ENCODE results near the gene KCNT1.

KCNT1 gene

GRCh38 chr9:135736979-135737839 lies 35.2 kb downstream of the KCNT1 start:
- no peak overlapping the region for H3K4me3 ChIP-seq (ENCODE audit: insufficient read depth, low read depth, low read length)
- no peaks in the 10 kb centered on the region for H3K9me3 ChIP-seq (ENCODE audit: control insufficient read depth, low read length)
- no peak overlapping the region for H3K27ac ChIP-seq (ENCODE audit: insufficient read depth, low read depth, low read length, poor library complexity, severe bottlenecking)
- no peaks in the 10 kb centered on the region for H3K4me1 ChIP-seq (ENCODE audit: control insufficient read depth, insufficient read depth, low read length)
- H3K27me3 ChIP-seq (ENCODE audit: control insufficient read depth, insufficient read depth, low read length, poor library complexity, severe bottlenecking), result peaks cover 23% of the 10 kb centered on the region
- WGBS, 2 experiments, result 84 to 85% methylated on average over 23 of the region's 23 CpGs
- no peaks in the 10 kb centered on the region for H3K36me3 ChIP-seq (ENCODE audit: control insufficient read depth, insufficient read depth, low read length)

GRCh38 chr9:135737840-135738521 lies 36.0 kb downstream of the KCNT1 start:
- peaks cover 23% of the 10 kb centered on the region for H3K27me3 ChIP-seq (ENCODE audit: control insufficient read depth, insufficient read depth, low read length, poor library complexity, severe bottlenecking)
- 86 to 89% methylated on average over 16 of the region's 16 CpGs for WGBS, 2 experiments

GRCh38 chr9:135739271-135740220 lies 37.6 kb downstream of the KCNT1 start:
- 93% methylated on average over 28 of the region's 28 CpGs for WGBS, 2 experiments
- H3K27ac ChIP-seq (ENCODE audit: insufficient read depth, low read depth, low read length, poor library complexity, severe bottlenecking), result no peak overlapping the region
- H3K36me3 ChIP-seq (ENCODE audit: control insufficient read depth, insufficient read depth, low read length), result no peaks in the 10 kb centered on the region

More at GRCh38 chr9:135737840-135738521, 36.0 kb downstream of the KCNT1 start:
- Histone ChIP-seq H3K4me1 (ENCODE audit: control insufficient read depth, insufficient read depth, low read length) (no peaks in the 10 kb centered on the region), H3K9me3 (ENCODE audit: control insufficient read depth, low read length) (no peaks in the 10 kb centered on the region), H3K27ac (ENCODE audit: insufficient read depth, low read depth, low read length, poor library complexity, severe bottlenecking) (no peak overlapping the region), H3K4me3 (ENCODE audit: insufficient read depth, low read depth, low read length) (no peak overlapping the region), H3K36me3 (ENCODE audit: control insufficient read depth, insufficient read depth, low read length) (no peaks in the 10 kb centered on the region)

GRCh38 chr9:135741276-135742219 lies 39.6 kb downstream of the KCNT1 start:
- no peaks in the 10 kb centered on the region for H3K36me3 ChIP-seq (ENCODE audit: control insufficient read depth, insufficient read depth, low read length)
- no peak overlapping the region for H3K4me3 ChIP-seq (ENCODE audit: insufficient read depth, low read depth, low read length)
- H3K27me3 ChIP-seq (ENCODE audit: control insufficient read depth, insufficient read depth, low read length, poor library complexity, severe bottlenecking), result peaks cover 16% of the 10 kb centered on the region
- 91 to 92% methylated on average over 24 of the region's 24 CpGs for WGBS, 2 experiments
- H3K27ac ChIP-seq (ENCODE audit: insufficient read depth, low read depth, low read length, poor library complexity, severe bottlenecking), result no peak overlapping the region
- no peaks in the 10 kb centered on the region for H3K9me3 ChIP-seq (ENCODE audit: control insufficient read depth, low read length)
- H3K4me1 ChIP-seq (ENCODE audit: control insufficient read depth, insufficient read depth, low read length), result no peaks in the 10 kb centered on the region

More at GRCh38 chr9:135739271-135740220, 37.6 kb downstream of the KCNT1 start:
- no peak overlapping the region for H3K4me3 ChIP-seq (ENCODE audit: insufficient read depth, low read depth, low read length)
- no peaks in the 10 kb centered on the region for H3K9me3 ChIP-seq (ENCODE audit: control insufficient read depth, low read length)
- no peaks in the 10 kb centered on the region for H3K4me1 ChIP-seq (ENCODE audit: control insufficient read depth, insufficient read depth, low read length)
- peaks cover 23% of the 10 kb centered on the region for H3K27me3 ChIP-seq (ENCODE audit: control insufficient read depth, insufficient read depth, low read length, poor library complexity, severe bottlenecking)

GRCh38 chr9:135743021-135743420 lies 41.0 kb downstream of the KCNT1 start:
- Histone ChIP-seq H3K27ac (ENCODE audit: insufficient read depth, low read depth, low read length, poor library complexity, severe bottlenecking) (no peak overlapping the region), H3K9me3 (ENCODE audit: control insufficient read depth, low read length) (no peaks in the 10 kb centered on the region), H3K4me1 (ENCODE audit: control insufficient read depth, insufficient read depth, low read length) (peaks cover 5% of the 10 kb centered on the region), H3K27me3 (ENCODE audit: control insufficient read depth, insufficient read depth, low read length, poor library complexity, severe bottlenecking) (peaks cover under 1% of the 10 kb centered on the region), H3K4me3 (ENCODE audit: insufficient read depth, low read depth, low read length) (no peak overlapping the region), H3K36me3 (ENCODE audit: control insufficient read depth, insufficient read depth, low read length) (no peaks in the 10 kb centered on the region)
- WGBS, 2 experiments, result 88 to 90% methylated on average over 14 of the region's 14 CpGs

GRCh38 chr9:135743546-135744332 lies 41.8 kb downstream of the KCNT1 start:
- no peaks in the 10 kb centered on the region for H3K9me3 ChIP-seq (ENCODE audit: control insufficient read depth, low read length)
- WGBS, 2 experiments, result 91% methylated on average over 25 of the region's 25 CpGs
- peaks cover 5% of the 10 kb centered on the region for H3K4me1 ChIP-seq (ENCODE audit: control insufficient read depth, insufficient read depth, low read length)
- H3K27me3 ChIP-seq (ENCODE audit: control insufficient read depth, insufficient read depth, low read length, poor library complexity, severe bottlenecking), result no peaks in the 10 kb centered on the region
- H3K27ac ChIP-seq (ENCODE audit: insufficient read depth, low read depth, low read length, poor library complexity, severe bottlenecking), result no peak overlapping the region
- no peaks in the 10 kb centered on the region for H3K36me3 ChIP-seq (ENCODE audit: control insufficient read depth, insufficient read depth, low read length)
- H3K4me3 ChIP-seq (ENCODE audit: insufficient read depth, low read depth, low read length), result no peak overlapping the region

GRCh38 chr9:135744333-135745070 lies 42.5 kb downstream of the KCNT1 start:
- Histone ChIP-seq H3K36me3 (ENCODE audit: control insufficient read depth, insufficient read depth, low read length) (no peaks in the 10 kb centered on the region), H3K9me3 (ENCODE audit: control insufficient read depth, low read length) (no peaks in the 10 kb centered on the region), H3K27me3 (ENCODE audit: control insufficient read depth, insufficient read depth, low read length, poor library complexity, severe bottlenecking) (no peaks in the 10 kb centered on the region), H3K27ac (ENCODE audit: insufficient read depth, low read depth, low read length, poor library complexity, severe bottlenecking) (no peak overlapping the region), H3K4me1 (ENCODE audit: control insufficient read depth, insufficient read depth, low read length) (peaks cover 5% of the 10 kb centered on the region), H3K4me3 (ENCODE audit: insufficient read depth, low read depth, low read length) (no peak overlapping the region)
- 94 to 96% methylated on average over 33 of the region's 33 CpGs for WGBS, 2 experiments

GRCh38 chr9:135745189-135745588 lies 43.2 kb downstream of the KCNT1 start:
- no peaks in the 10 kb centered on the region for H3K27me3 ChIP-seq (ENCODE audit: control insufficient read depth, insufficient read depth, low read length, poor library complexity, severe bottlenecking)
- no peak overlapping the region for H3K4me3 ChIP-seq (ENCODE audit: insufficient read depth, low read depth, low read length)
- 92 to 94% methylated on average over 21 of the region's 21 CpGs for WGBS, 2 experiments
- H3K36me3 ChIP-seq (ENCODE audit: control insufficient read depth, insufficient read depth, low read length), result no peaks in the 10 kb centered on the region
- no peaks in the 10 kb centered on the region for H3K9me3 ChIP-seq (ENCODE audit: control insufficient read depth, low read length)
- peaks cover 5% of the 10 kb centered on the region for H3K4me1 ChIP-seq (ENCODE audit: control insufficient read depth, insufficient read depth, low read length)
- no peak overlapping the region for H3K27ac ChIP-seq (ENCODE audit: insufficient read depth, low read depth, low read length, poor library complexity, severe bottlenecking)

Data from ectodermal cell (in vitro differentiated cells).